IPS-15b (cell line): ENCODE data around the gene ADAM21.
"Not testable (repeated sequence)": the region's sequence is repeated elsewhere in the genome, so short reads cannot be mapped to it uniquely, and the experiment has no call there.

Experiments
- H3K27me3 ChIP-seq: one replicate; pipeline ENCODE4 v1.6.1; 2013; ENCODE audit warnings: low read length; ENCODE audit not compliant: control insufficient read depth, insufficient read depth
- H3K36me3 ChIP-seq: one replicate; pipeline ENCODE4 v1.6.1; 2013; ENCODE audit warnings: low read length; ENCODE audit not compliant: control insufficient read depth, insufficient read depth
- H3K4me1 ChIP-seq: one replicate; pipeline ENCODE4 v1.6.1; 2013; ENCODE audit warnings: mild to moderate bottlenecking, low read length; ENCODE audit not compliant: control insufficient read depth, insufficient read depth
- H3K4me3 ChIP-seq: one replicate; pipeline ENCODE4 v1.5.1; 2013; ENCODE audit warnings: low read depth, low read length
- H3K9ac ChIP-seq: one replicate; pipeline ENCODE4 v1.6.1; 2013; ENCODE audit warnings: low read depth, mild to moderate bottlenecking, low read length
- H3K9me3 ChIP-seq: one replicate; pipeline ENCODE4 v1.6.1; 2013; ENCODE audit warnings: mild to moderate bottlenecking, low read length; ENCODE audit not compliant: control insufficient read depth, insufficient read depth

The ADAM21 gene

DNA sequence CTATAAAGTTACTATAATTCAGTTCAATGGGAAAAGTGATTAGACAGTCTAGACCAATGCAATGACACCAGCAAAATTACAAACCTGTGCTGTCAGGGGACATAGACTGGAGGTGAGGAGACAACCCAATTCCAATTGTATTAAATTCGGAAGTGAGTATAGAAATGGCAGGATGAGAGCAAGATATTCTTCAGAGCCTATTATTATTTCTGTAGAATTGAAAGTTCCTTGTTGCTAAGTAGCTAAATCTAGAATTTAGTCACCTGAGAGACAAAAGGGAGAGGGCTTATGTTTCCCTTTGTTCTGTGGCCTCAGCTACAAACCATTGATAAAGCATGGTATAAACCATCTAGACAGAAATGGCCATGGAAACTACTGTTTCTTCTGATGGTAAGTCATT is at the start of gene ADAM21:
Gene ADAM21 (plus strand): TSS at position 301 of the 400 bp plus-strand sequence. CDS start 5,326 bp downstream, outside the sequence.
- Histone ChIP-seq H3K4me3 (no peak within 1 kb of the TSS), H3K27me3 (no peaks in the 10 kb centered on the region), H3K4me1 (no peaks in the 10 kb centered on the region), H3K9ac (no peak within 1 kb of the TSS), H3K36me3 (no peaks in the 10 kb centered on the region), H3K9me3 (no peaks in the 10 kb centered on the region)

DNA sequence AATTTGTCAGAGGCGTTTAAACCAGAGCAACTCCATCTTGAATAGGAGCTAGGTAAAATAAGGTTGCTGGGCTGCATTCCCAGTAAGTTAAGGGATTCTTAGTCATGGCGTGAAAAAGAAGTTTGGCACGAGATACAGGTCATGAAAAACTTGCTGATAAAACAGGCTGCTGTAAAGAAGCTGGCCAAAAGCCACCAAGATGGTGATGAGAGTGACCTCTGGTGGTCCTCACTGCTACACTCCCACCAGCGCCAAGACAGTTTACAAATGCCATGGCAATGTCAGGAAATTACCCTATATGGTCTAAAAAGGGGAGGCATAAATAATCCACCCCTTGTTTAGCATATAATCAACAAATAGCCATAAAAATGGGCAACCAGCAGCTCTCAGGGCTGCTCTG is 48.6 kb upstream of the ADAM21 start:
- H3K4me3 ChIP-seq, H3K9ac ChIP-seq, H3K4me1 ChIP-seq, H3K36me3 ChIP-seq, H3K27me3 ChIP-seq, H3K9me3 ChIP-seq: not testable (repeated sequence)

DNA sequence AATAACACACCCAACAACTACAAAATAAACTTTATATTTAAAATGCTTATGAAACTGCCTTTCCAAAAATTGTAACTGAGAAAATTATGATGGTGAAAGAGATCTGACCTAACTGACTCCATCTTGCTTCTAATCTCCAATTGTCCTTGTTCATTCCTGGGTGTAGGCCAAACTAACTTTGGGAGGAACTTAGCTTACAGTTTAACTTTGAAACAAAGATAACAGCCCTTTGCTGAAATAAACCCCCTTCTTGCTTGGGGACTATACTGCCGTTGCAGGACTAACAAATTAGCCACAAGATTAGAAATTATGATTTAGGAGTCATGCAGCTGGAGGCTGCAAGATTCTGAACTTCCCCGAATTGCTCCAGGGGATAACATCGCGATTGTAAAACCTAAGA is 45.8 kb upstream of the ADAM21 start:
- not testable (repeated sequence) for H3K4me3 ChIP-seq, H3K27me3 ChIP-seq, H3K36me3 ChIP-seq, H3K9me3 ChIP-seq, H3K9ac ChIP-seq, H3K4me1 ChIP-seq

DNA sequence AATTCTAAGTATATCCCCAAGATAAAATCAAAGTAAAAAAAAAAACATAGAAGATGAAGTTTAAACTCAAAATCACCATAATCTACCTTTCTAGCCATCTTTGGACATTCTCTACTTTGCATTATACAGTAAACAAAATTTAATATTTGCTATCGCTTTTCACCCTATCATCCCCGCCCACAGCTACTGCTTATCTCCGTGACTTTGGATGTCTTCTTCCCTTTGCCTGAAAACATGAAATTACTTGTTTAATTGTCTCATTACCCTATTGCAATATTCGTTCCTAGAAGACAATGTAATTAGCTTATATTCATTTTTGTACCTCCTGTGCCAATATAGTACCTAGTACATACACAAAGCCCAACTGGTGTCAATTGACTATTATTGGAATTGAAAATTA is 44.4 kb upstream of the ADAM21 start:
- Histone ChIP-seq H3K9me3 (no peaks in the 10 kb centered on the region), H3K4me1 (peaks cover 3% of the 10 kb centered on the region), H3K27me3 (no peaks in the 10 kb centered on the region), H3K4me3 (no peak overlapping the region), H3K36me3 (peaks cover 7% of the 10 kb centered on the region), H3K9ac (no peak overlapping the region)

DNA sequence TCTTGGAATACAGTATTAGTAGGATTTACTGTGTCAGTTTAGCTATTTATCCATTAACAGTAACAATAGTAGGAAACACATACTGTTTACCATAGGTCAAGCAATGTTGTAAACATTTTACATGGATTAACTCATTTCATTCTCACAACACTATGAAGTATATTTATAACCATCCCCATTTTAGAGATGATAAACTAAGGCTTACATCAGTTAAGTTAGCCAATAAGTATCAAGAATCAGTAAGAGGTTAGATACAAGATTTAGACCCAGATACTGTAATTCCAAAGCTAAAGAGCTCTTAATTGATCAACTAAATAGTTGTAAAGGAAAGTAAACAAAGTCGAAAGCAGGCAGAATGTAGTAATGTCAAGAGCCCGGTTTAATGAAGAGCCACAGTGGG is 36.2 kb upstream of the ADAM21 start:
- Histone ChIP-seq H3K4me3 (peak overlapping the region; percentile 92), H3K36me3 (peaks cover 4% of the 10 kb centered on the region), H3K9ac (no peak overlapping the region), H3K4me1 (peaks cover 7% of the 10 kb centered on the region), H3K27me3 (no peaks in the 10 kb centered on the region), H3K9me3 (no peaks in the 10 kb centered on the region)

DNA sequence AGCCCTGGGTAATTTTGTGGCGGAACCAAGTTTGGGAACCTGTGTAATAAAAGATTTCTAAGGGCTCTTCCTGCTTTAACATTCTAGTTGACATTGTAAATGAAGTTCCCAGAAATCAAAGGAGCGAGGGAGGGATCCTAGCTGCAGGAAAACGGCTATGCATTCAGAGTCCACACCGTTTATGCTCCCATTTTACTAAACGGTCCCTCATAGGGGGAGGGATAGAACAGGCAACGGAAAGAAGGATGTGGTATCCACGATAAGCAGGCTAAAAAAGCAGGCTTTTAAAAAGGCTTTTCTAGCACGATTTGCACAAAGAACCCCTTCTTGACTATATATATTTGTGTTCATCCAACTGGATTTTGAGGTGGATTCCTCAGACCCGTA is 35.6 kb upstream of the ADAM21 start:
- Histone ChIP-seq H3K9me3 (no peaks in the 10 kb centered on the region), H3K4me3 (peak overlapping the region; percentile 92), H3K4me1 (peaks cover 7% of the 10 kb centered on the region), H3K36me3 (peaks cover 4% of the 10 kb centered on the region), H3K27me3 (no peaks in the 10 kb centered on the region), H3K9ac (peak overlapping the region; percentile 51)

DNA sequence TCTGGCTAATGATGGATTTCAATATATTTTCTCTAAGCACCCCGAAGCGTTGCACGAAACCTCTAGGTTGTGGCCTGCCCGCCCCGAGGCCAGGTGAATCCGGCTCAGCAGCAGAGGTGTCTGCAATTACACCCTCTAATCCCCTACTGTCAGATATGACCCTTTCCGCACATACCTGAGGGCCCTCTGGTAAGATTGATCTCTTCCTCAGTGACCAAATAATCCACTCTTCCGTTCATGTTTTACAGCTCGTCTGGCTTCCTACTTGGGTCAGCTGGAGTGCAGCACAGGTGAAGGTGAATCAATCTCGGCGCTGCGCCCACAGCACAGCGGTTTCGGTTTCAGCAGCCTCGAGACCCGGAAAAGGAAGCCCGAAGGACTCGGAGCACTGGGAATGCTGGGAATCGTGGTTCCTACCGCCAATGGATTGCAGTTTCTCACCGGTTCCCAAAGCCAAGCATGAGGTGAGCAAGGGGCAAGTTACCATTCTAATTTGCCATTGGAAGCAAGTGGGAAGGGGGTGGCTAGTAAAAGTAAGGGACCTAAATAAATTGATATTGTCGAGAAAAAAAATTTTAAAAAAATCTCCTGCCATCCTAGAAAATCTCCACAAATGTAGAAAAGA is 35.1 kb upstream of the ADAM21 start, which contains the start of gene SYNJ2BP:
Gene SYNJ2BP (minus strand): TSS at position 366 of the 625 bp plus-strand sequence. CDS start 127 bp downstream, at position 239.
- no peaks in the 10 kb centered on the region for H3K9me3 ChIP-seq
- peaks cover 5% of the 10 kb centered on the region for H3K4me1 ChIP-seq
- H3K27me3 ChIP-seq: no peaks in the 10 kb centered on the region
- no peaks in the 10 kb centered on the region for H3K36me3 ChIP-seq
- H3K9ac ChIP-seq: peak within 1 kb of the TSS; percentile 51
- H3K4me3 ChIP-seq: peak within 1 kb of the TSS; percentile 92

DNA sequence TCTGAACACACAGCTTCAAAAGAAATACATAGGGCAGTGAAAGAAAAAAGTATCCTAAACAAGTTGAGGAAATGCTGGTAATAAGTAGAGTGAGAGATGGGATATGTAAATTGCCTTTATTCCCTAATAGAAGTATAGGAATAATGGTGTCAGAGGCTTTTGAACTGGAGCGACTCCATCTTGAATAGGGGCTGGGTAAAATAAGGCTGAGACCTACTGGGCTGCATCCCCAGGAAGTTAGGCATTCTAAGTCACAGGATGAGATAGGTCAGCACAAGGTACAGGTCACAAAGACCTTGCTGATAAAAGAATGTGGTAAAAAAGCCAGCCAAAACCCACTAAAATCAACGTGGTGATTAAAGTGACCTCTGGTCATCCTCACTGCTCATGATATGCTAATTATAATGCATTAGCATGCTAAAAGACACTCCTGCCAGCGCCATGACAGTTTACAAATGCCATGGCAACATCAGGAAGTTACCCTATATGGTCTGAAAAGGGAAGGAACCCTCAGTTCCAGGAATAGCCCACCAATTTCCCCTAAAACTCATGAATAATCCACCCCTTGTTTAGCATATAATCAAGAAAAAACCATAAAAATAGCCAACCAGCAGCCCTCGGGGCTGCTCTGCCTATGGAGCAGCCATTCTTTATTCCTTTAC is 32.6 kb upstream of the ADAM21 start:
- H3K36me3 ChIP-seq, H3K9ac ChIP-seq, H3K27me3 ChIP-seq, H3K9me3 ChIP-seq, H3K4me3 ChIP-seq, H3K4me1 ChIP-seq: not testable (repeated sequence)

DNA sequence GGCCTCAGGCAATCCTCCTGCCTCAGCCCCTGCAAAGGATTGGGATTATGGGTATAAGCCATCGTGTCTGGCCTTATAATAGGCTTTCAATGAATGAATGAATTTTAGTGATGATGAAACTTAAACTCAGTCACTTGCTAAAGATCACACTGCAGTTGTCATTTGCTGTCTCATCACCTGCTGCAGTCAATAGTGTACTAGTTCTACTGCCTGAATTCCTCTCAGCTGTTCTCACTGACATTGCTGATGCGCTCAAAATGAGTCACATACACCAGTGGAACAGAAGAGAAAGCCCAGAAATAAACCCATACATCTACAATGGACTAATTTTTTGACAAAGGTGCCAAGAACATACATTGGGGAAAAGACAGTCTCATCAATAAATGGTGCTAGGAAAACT is 29.4 kb upstream of the ADAM21 start:
- Histone ChIP-seq H3K36me3 (no peaks in the 10 kb centered on the region), H3K27me3 (no peaks in the 10 kb centered on the region), H3K4me3 (no peak overlapping the region), H3K4me1 (no peaks in the 10 kb centered on the region), H3K9me3 (no peaks in the 10 kb centered on the region), H3K9ac (no peak overlapping the region)

DNA sequence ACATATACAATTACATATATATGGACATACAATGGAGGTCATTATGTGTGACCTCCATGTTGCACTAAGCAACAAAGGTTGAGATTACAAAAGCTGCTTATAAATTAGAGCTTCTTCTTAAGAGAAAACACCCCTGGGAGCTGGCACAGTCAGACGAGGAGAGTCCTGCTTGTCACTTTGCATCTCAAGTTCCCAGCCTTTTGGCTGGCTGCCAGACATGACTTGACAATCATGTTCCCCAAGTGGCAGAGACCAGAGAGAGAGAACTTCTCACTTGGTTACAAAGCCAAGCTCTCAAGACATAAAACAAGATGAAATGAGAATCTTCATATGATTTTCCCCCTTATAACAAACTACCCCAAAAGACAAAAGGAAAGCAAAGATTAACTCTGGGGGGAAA is 26.6 kb upstream of the ADAM21 start:
- Histone ChIP-seq H3K9ac (no peak overlapping the region), H3K9me3 (no peaks in the 10 kb centered on the region), H3K4me3 (no peak overlapping the region), H3K27me3 (no peaks in the 10 kb centered on the region), H3K4me1 (no peaks in the 10 kb centered on the region), H3K36me3 (no peaks in the 10 kb centered on the region)

DNA sequence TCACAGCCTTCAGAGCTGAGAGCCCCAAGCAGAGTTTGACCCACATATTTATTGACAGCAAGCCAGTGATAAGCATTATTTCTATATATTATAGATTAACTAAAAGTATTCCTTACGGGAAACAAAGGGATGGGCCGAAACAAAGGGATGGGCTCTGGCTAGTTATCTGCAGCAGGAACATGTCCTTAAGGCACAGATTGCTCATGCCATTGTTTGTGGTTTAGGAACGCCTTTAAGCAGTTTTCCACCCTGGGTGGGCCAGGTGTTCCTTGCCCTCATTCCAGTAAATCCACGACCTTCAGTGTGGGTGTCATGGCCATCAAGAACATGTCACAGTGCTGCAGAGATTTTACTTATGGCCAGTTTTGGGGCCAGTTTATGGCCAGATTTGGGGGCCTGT is 25.4 kb upstream of the ADAM21 start:
- H3K27me3 ChIP-seq, H3K4me1 ChIP-seq, H3K4me3 ChIP-seq, H3K9ac ChIP-seq, H3K9me3 ChIP-seq, H3K36me3 ChIP-seq: not testable (repeated sequence)

DNA sequence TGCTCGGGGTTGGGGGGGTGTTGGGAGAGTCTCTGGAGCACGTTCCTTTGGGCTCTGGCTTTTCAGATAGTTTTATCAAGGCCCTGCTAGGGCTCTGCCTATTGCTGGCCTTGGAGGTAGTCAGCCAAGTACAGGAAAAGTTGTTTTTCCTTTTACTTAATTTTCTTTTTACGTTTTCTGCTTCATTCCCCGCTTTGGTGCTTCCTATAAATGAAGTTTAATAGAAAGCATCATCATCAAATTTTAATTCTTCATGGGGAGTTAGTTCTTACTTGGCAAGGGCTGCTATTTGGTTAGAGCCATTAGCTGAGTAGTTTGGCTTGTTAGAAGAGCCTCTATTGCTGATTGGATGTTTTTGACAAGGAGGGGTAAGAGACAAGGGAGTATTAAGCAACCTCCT is 15.1 kb upstream of the ADAM21 start:
- Histone ChIP-seq H3K4me3 (no peak overlapping the region), H3K4me1 (no peaks in the 10 kb centered on the region), H3K9ac (no peak overlapping the region), H3K36me3 (no peaks in the 10 kb centered on the region), H3K9me3 (no peaks in the 10 kb centered on the region), H3K27me3 (no peaks in the 10 kb centered on the region)
